ENCODE data around the gene CDON. TPM values are rescaled to one million over a fixed set of nuclear protein-coding genes. Genes with fewer than 3 reads are reported as not detected.

The CDON gene
- polyA plus RNA-seq, 4 donors = 24.6 to 136 (median 28.3) TPM

- DNase-seq (ENCODE audit: low read depth in 4 of 4, low spot score in 3 of 4) = no peak
Observed at GRCh38 chr11:125959931-125960330, 102.7 kb downstream of the CDON start.

- no peak for DNase-seq (ENCODE audit: low read depth in 4 of 4, low spot score in 3 of 4)
Observed at GRCh38 chr11:125959511-125959910, 103.2 kb downstream of the CDON start.

GRCh38 chr11:125958872-125959400, 103.7 kb downstream of the CDON start:
- no peak for DNase-seq (ENCODE audit: low read depth in 4 of 4, low spot score in 3 of 4)

DNA sequence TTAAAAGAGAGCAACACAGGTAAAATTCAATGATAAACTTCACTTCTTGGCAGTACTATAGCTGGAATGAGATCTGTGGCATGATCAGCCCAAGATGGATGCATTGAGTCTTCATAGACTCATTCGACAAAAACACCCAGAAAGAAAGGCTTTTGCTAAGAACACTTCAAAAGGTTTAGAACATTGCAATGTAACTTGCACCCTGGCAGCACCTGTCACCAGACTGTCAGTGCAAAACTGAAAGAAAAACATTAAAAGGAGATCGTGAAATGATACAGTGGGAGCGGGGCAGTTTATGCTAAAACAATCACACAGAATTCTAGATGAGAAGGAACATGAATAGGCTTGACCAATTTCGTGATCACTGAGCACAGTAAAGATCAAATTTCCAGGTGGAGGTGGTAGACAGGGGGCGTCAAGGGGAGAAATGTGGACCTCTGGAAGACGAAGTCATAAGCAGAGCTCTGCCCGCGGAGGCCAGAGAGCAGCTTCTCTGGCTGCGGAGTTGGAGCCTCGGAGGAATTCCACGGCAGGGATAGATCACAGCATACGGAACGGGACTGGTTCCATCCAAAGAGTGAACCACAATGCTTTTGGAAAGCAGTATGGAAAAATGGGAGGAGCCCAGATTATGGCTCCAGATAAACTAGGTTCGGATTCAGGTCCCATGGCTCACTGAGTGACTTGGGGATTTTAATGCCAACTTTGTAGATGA, 104.9 kb downstream of the CDON start:
- no peak for DNase-seq (ENCODE audit: low read depth in 4 of 4, low spot score in 3 of 4)

GRCh38 chr11:125956391-125957134, 106.1 kb downstream of the CDON start:
- DNase-seq (ENCODE audit: low read depth in 4 of 4, low spot score in 3 of 4) = no peak

GRCh38 chr11:125955856-125956255, 106.8 kb downstream of the CDON start:
- no peak for DNase-seq (ENCODE audit: low read depth in 4 of 4, low spot score in 3 of 4)

DNA sequence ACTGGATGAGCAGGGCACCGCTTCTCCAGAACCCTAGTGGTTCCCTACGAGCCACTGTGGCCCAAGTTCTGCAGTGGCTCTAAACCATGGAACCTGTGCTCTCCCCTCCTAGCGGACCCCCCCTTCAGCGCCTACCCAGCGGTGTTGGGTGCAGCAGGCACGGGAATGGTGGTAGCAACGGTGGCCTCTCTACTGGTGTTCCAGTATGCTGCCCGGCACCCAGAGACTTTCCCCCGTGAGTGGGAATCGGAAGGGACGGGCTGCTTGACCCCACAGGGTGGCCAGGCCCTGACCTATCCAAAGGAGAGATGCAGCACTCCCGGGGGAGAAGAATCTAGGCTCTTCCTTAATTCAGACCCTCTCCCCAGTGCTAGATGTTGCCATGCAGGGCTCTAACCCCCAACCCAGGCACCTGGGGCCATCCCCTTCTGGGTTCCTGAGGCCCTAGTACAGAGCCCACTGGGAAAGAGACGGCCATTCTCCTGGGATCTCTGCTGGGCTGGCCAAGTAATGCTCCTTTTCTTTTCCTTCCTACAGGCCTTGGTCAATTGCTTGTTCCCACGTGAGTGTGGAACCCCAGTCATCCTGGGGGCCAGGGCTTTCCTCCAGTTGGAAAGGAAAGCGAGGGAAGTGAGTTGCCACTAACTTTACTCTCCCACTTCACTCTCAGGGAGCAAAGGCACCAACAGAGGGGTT, 107.6 kb downstream of the CDON start:
- DNase-seq (ENCODE audit: low read depth in 4 of 4, low spot score in 3 of 4) = no peak

GRCh38 chr11:125954123-125954944, 108.3 kb downstream of the CDON start:
- DNase-seq (ENCODE audit: low read depth in 4 of 4, low spot score in 3 of 4) = no peak

GRCh38 chr11:125953401-125953935, 109.2 kb downstream of the CDON start:
- no peak for DNase-seq (ENCODE audit: low read depth in 4 of 4, low spot score in 3 of 4)

DNA sequence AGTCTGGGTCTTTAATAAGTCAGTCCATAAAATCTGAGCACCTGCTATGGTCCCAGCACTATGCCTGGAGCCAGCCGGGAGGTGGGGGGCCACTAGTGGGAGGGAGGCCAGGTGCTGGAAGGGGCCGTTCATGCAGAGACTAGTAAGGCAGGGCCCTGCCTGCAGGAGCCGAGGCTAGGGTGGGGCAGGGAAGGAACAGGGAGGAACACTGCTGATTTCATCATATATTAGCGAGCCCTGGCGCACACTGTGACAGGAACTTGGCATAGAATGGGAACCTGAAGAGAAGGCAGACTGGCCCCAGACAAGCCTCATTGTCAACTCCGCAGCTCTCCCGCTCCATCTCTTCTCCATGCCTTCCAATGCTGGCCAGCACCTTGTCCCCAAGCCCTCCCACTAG, 109.7 kb downstream of the CDON start:
- no peak for DNase-seq (ENCODE audit: low read depth in 4 of 4, low spot score in 3 of 4)

DNA sequence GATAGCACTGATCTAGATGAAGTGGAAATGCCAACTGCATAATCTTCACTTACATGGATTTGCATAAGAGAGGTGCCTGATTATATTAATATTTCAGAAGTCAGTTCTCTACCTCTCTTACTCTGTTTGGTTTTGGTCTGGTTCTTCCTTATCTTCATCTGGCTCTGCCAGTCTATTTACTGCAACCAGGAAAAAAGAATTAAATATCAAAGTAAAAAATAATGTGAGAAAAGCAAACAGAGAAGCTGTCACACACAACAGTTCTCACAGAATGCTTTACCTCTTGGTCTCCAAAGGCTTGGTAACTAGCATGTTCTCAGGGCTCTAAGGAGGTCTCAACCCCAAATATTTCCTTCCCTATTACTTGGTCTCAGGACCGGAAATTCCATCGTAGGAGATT, 110.1 kb downstream of the CDON start:
- DNase-seq (ENCODE audit: low read depth in 4 of 4, low spot score in 3 of 4) = no peak

DNA sequence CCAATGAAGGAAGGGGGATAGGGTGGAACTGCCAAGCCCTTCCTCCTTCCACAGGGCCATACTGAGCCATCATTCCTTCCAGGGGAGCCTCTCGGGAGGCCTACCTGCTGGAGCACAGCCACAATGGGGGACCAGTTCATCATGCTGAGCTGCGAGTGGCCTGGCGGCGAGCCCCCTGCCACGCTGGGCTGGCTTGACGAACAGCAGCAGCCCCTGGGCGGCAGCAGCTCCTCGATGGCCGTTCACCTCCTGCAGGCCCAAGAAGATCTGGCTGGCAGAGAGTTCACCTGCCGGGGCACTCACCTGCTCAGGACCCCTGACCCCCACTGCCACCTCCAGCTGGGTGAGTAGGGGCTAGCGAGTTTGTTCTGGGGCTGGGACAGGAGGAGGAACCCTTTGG, 110.9 kb downstream of the CDON start:
- DNase-seq (ENCODE audit: low read depth in 4 of 4, low spot score in 3 of 4) = no peak

GRCh38 chr11:125950696-125951651, 111.7 kb downstream of the CDON start:
- peak in 2 of 4 donors; percentile 14 to 29 for DNase-seq (ENCODE audit: low read depth in 4 of 4, low spot score in 3 of 4)

DNA sequence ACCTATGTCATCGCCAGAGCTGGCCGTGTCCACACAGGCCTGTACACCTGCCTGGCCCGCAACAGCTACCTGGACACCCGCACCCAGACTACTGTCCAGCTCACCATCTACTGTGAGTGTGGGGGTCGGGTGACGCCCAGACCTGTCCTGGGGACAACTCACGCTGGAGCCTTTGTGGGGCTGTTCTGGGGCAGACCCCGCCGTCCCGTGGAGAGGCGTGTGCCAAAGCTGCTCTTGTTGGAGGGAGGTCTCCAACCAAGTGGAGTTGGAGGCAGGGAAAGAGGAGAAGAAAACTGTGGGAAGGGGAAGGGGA, 112.5 kb downstream of the CDON start:
- DNase-seq (ENCODE audit: low read depth in 4 of 4, low spot score in 3 of 4) = no peak

- no peak for DNase-seq (ENCODE audit: low read depth in 4 of 4, low spot score in 3 of 4)
Observed at GRCh38 chr11:125949271-125950177, 113.1 kb downstream of the CDON start.

DNA sequence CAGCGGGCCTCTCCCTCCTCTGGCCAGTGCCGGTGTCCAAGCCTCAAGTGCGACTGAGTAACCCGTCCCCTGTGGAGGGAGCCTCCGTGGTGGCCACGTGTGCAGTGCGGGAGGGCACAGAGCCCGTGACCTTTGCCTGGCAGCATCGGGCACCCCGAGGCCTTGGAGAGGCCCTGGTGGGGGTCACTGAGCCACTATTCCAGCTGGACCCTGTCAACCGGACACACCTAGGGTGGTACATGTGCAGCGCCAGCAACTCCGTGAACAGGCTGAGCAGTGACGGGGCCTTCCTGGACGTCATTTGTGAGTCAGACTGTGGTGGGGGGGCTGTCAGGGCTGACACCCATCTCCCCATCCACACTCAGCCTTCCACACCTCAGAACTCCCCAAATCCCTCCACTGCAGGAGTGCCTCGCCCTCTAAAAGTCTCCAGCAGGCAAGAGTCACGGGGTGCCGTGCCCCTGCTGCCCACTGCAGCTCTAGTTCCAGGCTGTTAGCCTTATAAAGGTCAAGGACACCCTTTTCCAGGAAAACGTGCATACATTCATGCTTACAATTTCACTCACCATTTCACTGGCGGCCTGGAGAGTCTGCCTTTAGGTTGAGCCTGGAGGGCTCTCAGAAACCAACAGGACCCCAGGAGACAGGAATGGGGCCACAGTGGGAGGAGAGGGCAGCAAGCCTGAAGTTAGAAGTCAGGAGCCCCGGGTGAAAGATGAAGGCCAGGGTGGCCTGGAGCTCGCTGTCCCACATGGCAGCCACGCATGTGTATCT, 114.2 kb downstream of the CDON start:
- DNase-seq (ENCODE audit: low read depth in 4 of 4, low spot score in 3 of 4) = no peak

All from left renal pelvis (tissue), 4 donors.